Islet of Langerhans (tissue), 1 donor: ENCODE data around the gene ZNF236.
"Not testable (repeated sequence)": the region's sequence is repeated elsewhere in the genome, so short reads cannot be mapped to it uniquely, and the experiment has no call there.

Experiments used
- FAIRE-seq: peaks from one replicate; lab custom pipeline; 2011; peaks lifted over from hg19 to GRCh38; lab: Jason Lieb, UNC

ZNF236 gene

DNA sequence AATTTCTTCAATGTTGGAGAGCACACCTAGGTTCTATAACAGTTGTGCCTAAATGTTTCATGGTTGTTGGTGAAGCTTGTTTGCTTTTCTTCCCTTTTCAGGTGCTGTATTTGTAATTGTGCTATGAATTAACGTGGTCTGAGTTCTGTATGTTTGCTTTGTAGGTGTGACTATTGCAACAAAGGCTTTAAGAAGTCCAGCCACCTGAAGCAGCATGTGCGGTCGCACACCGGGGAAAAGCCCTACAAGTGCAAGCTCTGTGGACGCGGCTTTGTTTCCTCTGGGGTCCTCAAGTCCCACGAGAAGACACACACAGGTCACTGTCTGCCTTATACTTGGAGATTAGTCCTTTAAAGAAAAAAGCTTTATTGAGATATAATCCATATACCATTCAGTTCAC is 91.2 kb downstream of the ZNF236 start:
- no peak for FAIRE-seq

GRCh38 chr18:76914314-76914713 is 92.0 kb downstream of the ZNF236 start:
- no peak for FAIRE-seq

- FAIRE-seq, result no peak
These were observed 92.4 kb downstream of the ZNF236 start for GRCh38 chr18:76914796-76915195.

DNA sequence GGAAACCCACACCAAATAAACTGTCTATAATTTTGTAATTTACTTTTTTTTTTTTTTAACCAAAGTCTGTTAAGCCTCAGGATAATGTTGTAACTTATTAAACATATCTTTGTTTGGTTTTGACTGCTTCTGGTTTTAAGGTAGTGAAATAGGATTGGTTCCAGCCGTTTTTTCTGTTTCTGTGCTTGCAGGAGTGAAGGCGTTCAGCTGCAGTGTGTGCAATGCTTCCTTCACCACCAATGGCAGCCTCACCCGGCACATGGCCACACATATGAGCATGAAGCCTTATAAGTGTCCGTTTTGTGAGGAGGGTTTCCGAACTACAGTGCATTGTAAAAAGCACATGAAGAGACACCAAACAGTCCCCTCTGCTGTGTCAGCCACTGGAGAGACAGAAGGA is 93.1 kb downstream of the ZNF236 start:
- FAIRE-seq, result peak; percentile 33

GRCh38 chr18:76920974-76921373 is 98.6 kb downstream of the ZNF236 start:
- no peak for FAIRE-seq

- no peak for FAIRE-seq
These were observed 99.8 kb downstream of the ZNF236 start for GRCh38 chr18:76922107-76922506.

GRCh38 chr18:76923485-76924085 is 101.2 kb downstream of the ZNF236 start:
- no peak for FAIRE-seq

GRCh38 chr18:76925501-76925900 is 103.1 kb downstream of the ZNF236 start:
- no peak for FAIRE-seq

DNA sequence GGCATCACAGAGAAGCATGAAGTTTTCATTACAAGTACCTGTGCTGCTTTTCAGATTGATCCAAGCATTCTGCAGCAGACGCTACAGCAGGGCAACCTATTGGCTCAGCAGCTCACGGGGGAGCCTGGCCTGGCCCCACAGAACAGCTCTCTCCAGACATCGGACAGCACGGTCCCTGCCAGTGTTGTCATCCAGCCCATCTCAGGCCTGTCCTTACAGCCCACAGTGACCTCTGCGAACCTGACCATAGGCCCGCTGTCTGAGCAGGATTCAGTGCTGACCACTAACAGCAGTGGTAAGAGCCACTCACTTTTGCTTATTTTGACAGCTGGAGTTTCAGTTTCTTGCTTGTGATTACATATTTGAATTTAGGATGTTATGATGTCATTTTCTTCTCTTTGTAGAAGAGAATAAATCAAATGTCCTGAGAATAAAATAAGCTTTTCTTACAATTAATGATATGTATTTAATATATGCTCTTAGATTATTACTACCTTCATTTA is 104.9 kb downstream of the ZNF236 start:
- FAIRE-seq, result no peak

DNA sequence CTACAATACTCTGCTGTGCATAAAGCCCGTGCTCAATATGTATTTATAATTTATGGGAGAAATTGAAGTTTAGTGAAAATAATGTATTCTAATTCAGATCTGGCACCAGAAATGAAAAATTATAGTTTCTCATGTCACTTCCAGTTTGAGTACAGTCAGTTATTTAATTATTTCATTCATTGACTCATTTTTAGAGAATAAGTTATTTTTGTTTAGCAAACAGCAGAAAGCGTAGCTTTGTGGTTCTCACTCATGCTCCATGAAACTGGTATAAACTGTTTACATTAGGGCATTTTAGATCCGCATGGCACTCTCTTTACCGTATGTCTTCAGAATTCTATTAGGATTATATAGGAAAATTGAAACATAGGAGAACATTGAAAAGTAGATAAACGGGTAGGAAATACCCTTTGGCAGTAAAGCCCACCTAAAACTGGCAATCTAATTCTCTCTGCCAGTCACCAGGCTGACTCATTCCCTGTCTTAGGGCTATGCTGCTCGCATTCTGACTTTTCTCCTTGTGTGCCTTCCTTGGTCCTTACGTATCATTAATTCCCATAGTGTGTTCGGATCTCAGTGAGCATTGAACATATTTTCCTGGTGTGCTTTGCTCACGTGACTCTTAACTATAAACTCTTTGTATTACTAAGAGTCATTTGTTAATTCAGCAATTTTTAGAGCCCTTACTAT is 106.0 kb downstream of the ZNF236 start:
- FAIRE-seq, result no peak

- FAIRE-seq, result no peak
These were observed 108.8 kb downstream of the ZNF236 start for GRCh38 chr18:76931171-76931570.

DNA sequence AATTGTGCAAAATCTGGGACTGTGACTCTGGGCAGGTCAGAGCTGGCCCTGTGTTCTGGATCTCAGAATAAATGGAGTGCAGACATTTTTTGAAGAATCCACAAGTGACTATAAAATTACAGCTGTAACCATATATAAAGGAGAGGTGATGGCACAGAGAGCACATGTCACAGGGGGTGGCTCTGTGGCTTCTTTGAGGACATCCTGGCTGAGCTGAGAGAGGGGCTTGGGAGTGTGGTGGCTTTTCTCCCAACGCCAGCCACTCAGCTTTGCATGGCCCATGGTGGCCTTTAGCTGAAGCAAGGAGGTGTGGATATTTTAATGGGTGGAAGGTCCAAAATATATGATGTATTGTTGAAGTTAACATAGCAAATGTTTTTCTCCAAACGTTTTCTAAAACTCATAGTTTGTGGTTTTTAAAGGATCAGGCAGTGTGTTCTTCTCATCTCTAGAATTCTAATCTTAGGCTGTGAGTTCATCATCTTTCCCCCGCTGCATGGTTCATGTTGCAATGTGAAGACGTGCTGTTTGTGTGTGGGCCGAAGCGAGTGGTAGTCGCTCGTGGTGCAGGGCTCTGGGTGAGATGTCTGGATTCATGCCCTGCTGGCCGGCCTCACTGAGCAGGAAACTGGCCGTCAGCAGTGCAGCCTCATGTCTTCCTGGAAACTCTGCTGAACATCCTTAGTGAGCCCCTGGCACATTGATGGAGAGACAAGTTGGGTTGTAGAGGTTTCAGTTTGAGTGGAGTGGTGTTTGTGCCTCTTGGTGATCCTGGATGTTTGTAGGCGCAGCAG is 109.9 kb downstream of the ZNF236 start:
- FAIRE-seq, result no peak

- FAIRE-seq, result no peak
These were observed 113.5 kb downstream of the ZNF236 start for GRCh38 chr18:76935722-76936337.

DNA sequence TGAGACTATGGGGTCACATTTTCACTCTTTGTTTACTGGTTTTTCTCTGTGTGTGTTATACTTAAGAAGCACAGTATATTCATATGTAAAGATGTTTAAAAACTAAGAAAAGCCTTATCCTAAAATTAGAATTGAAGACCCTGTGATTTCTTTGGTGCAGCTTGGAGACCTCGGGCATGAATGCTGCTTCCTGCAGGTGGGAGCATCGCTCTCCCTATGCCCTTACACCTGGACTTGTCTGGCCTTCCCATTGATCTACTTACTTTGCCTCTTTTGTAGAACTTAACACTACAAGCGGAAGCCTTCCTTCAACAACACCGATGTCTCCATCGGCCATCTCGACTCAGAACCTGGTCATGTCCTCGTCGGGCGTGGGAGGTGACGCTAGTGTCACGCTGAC is 114.5 kb downstream of the ZNF236 start:
- no peak for FAIRE-seq

GRCh38 chr18:76937597-76937996 is 115.2 kb downstream of the ZNF236 start:
- FAIRE-seq, result no peak

GRCh38 chr18:76938619-76939018 is 116.3 kb downstream of the ZNF236 start:
- FAIRE-seq, result no peak

DNA sequence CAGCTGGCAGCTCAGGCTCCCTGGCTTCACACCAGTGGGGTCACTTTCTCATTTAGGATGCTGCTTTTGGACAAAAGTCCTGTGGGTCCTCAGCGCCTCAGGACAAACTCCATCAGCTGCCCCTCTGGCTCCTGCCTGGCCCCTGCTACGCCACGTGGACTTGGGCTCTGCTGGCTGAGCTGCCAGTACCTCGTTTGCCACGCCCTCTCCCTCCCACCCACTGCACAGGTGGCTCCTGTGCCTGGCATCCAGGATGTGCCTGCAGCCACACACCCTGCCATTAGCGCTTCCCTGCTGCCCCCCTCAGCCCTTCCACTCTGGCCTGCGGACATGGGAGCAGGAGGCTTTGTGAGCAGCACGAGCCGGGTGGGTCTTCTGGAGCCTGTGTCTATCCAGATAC is 118.9 kb downstream of the ZNF236 start:
- no peak for FAIRE-seq

DNA sequence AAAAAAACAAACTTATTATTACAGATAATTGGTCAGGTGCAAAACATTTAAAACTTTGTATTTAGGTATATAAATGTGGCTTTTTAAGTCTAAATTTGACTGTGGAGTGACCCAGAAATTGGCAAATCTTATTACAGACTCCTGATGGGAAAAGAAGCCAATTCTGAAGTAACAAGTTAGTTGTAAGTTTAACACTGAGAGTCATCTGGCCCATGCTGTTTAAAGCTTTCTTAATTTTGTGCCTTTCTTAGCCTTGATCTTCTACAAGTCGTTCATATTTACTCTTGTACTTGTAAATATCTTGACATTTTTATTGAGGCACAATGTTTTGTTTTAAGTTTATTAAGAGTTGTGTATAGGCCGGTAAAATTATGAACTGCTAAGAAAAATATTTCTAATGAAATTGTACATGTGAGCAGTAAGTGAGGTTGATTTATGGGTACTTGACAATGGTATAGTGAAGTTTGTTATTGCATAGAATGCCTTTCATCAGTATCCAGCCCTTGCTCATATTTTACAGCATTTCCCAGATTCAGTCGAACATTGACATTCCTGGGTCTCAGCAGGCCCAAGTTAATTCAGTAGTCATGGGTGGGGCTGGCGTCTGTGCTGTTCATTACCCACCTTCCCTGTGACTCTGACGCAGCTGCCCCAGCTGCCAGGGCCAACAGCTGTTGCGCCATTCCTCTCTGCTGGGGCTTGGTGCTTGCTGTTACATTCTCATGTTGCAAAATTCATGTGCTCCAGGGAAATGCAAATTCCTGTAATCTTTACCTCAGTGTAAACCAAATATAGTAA is 121.4 kb downstream of the ZNF236 start:
- no peak for FAIRE-seq

DNA sequence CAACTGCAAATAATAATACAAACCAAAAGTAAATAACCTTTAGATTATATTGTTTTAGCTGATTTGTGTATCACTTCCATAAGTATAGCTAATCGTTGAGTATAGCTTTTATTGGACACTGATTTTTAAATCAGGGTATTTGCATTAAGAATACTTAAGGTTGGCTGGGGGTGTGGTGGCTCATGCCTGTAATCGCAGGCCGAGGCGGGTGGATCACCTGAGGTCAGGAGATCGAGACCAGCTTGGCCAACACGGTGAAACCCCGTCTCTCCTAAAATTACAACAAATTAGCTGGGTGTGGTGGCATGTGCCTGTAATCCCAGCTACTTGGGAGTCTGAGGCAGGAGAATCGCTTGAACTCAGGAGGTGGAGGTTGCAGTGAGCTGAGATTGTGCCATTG is 122.0 kb downstream of the ZNF236 start:
- FAIRE-seq, result not testable (repeated sequence)

- no peak for FAIRE-seq
These were observed 126.0 kb downstream of the ZNF236 start for GRCh38 chr18:76948345-76948744.

- FAIRE-seq, result no peak
These were observed 129.3 kb downstream of the ZNF236 start for GRCh38 chr18:76951456-76952247.
